Prostate gland (tissue), 2 donors: ENCODE measurements around the gene ADAT1. TPM values are rescaled to one million over a fixed set of nuclear protein-coding genes. Genes with fewer than 3 reads are reported as not detected.
A peak's percentile ranks its signal among the peaks of the same experiment; 100 is the strongest.
"Not testable (repeated sequence)": the region's sequence is repeated elsewhere in the genome, so short reads cannot be mapped to it uniquely, and the experiment has no call there.

ENCODE experiments used
- DNase-seq: peaks from one replicate; pipeline ENCODE4 v3.0.0-alpha.2; 2019; ENCODE audit warnings: low spot score
- H3K27ac ChIP-seq, 2 donors: fragments of 200-600 bp; sonication (generic); 2 replicates each; pipeline ENCODE4 v1.5.1; 2017 to 2019
- H3K27me3 ChIP-seq: fragments of 200-600 bp; sonication (generic); replicated peaks from 2 replicates; pipeline ENCODE4 v1.5.1; 2019; ENCODE audit not compliant: insufficient read depth
- H3K36me3 ChIP-seq, 2 donors: fragments of 200-600 bp; sonication (generic); 1 replicate in 1 of 2; 2 replicates in 1 of 2; pipeline versions ENCODE4 v1.5.1 to v1.8.1; 2017 to 2019
- H3K4me1 ChIP-seq: fragments of 200-600 bp; sonication (generic); replicated peaks from 2 replicates; pipeline ENCODE4 v1.5.1; 2019
- H3K4me3 ChIP-seq, 2 donors: fragments of 200-600 bp; sonication (generic); 2 replicates each; pipeline ENCODE4 v1.5.1; 2017 to 2019
- H3K9me3 ChIP-seq: fragments of 200-600 bp; sonication (generic); 2 replicates; pipeline ENCODE4 v1.5.1; 2017
- POLR2A ChIP-seq: fragments of 450-650 bp; IDR thresholded peaks from one replicate; pipeline ENCODE4 v1.6.1; 2016; ENCODE audit warnings: antibody characterized with exemption, mild to moderate bottlenecking
- POLR2AphosphoS5 ChIP-seq: sonication (generic); formaldehyde crosslinking; IDR thresholded peaks from one replicate; pipeline ENCODE4 v1.6.1; 2017; ENCODE audit warnings: antibody characterized with exemption
- WGBS: methylation state at CpG from one replicate; pipeline ENCODE4 v1.1.5; 2018; 5-methylcytosine and 5-hydroxymethylcytosine counted together
- intact Hi-C: fragments of 100-400 bp; cut with DNase I; formaldehyde crosslinking; loops from one replicate; pipeline ENCODE4 v1.14.2; 2022
- total RNA-seq, 2 donors: library from RNA; depleted of rRNA; stranded (reverse); fragments of >200 nt; gene quantifications; one replicate each; pipeline ENCODE4 v1.1.0, GENCODE V29; 2016
- TF ChIP-seq, protein P1 (sequence below), 4 experiments: fragments of 200-600 bp in 2 of 4; fragments of 450-650 bp in 2 of 4; sonication (generic) in 2 of 4; IDR thresholded peaks; 1 replicate in 3 of 4; 2 replicates in 1 of 4; pipeline ENCODE4 v1.5.1; 2016 to 2019; ENCODE audit warnings: antibody characterized with exemption in 4 of 4, mild to moderate bottlenecking in 2 of 4, moderate library complexity in 2 of 4

ADAT1 gene
- total RNA-seq, 2 donors from 2014 or later = 49.1 to 66.0 TPM

DNA sequence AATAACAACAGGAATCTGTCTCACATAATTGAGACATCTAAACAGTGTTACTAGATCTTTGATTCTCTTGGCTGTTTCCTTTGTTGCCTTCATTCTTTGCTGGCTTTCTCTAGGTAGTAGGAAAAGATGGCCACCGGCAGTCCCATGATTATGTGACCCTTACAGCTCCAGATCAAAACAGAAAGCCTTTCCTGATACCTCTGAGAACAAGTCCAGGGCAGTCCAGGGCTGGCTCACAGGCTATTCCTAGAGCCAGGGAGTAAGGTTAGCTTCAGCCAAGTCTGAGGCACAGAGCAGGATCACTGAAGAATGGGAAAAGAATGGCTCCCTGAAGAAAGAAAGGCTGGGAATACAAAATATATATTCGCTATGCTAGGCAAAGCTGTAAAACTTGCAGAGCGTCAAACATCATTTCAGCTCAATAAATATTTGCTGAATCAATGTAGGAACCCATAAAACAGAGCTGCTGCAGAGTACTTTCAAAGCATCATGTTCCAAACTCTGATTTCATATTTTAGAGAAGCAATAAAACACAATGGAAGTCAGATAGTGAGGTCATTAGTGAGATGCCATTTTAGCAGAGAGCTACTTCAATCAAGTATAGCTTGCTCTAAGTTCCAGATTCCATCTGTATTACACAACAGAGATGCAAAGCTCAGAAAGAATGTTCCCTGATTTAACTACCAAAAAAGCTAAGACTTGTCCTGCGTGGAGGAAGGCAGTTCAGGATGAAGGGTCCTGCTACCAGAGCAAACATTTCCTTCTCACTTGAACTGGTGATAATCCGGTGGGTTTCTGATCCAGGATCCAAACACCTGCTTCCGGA, 23.4 kb downstream of the ADAT1 start:
- Histone ChIP-seq H3K27me3 (no peaks in the 10 kb centered on the region), H3K27ac (peak overlapping the region; percentile 69 to 80), H3K4me1 (no peaks in the 10 kb centered on the region), H3K36me3 (no peaks in the 10 kb centered on the region), H3K4me3 (no peak overlapping the region), H3K9me3 (no peaks in the 10 kb centered on the region)
- WGBS = 59% methylated on average over 6 of the region's 6 CpGs
- peak; percentile 71 for TF ChIP-seq POLR2AphosphoS5
- TF ChIP-seq, protein P1, sequence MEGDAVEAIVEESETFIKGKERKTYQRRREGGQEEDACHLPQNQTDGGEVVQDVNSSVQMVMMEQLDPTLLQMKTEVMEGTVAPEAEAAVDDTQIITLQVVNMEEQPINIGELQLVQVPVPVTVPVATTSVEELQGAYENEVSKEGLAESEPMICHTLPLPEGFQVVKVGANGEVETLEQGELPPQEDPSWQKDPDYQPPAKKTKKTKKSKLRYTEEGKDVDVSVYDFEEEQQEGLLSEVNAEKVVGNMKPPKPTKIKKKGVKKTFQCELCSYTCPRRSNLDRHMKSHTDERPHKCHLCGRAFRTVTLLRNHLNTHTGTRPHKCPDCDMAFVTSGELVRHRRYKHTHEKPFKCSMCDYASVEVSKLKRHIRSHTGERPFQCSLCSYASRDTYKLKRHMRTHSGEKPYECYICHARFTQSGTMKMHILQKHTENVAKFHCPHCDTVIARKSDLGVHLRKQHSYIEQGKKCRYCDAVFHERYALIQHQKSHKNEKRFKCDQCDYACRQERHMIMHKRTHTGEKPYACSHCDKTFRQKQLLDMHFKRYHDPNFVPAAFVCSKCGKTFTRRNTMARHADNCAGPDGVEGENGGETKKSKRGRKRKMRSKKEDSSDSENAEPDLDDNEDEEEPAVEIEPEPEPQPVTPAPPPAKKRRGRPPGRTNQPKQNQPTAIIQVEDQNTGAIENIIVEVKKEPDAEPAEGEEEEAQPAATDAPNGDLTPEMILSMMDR (IDR thresholded peaks at IDR 0.05) = no peak
- peak; percentile 10 for DNase-seq
- intact Hi-C loops = no loop called here

DNA sequence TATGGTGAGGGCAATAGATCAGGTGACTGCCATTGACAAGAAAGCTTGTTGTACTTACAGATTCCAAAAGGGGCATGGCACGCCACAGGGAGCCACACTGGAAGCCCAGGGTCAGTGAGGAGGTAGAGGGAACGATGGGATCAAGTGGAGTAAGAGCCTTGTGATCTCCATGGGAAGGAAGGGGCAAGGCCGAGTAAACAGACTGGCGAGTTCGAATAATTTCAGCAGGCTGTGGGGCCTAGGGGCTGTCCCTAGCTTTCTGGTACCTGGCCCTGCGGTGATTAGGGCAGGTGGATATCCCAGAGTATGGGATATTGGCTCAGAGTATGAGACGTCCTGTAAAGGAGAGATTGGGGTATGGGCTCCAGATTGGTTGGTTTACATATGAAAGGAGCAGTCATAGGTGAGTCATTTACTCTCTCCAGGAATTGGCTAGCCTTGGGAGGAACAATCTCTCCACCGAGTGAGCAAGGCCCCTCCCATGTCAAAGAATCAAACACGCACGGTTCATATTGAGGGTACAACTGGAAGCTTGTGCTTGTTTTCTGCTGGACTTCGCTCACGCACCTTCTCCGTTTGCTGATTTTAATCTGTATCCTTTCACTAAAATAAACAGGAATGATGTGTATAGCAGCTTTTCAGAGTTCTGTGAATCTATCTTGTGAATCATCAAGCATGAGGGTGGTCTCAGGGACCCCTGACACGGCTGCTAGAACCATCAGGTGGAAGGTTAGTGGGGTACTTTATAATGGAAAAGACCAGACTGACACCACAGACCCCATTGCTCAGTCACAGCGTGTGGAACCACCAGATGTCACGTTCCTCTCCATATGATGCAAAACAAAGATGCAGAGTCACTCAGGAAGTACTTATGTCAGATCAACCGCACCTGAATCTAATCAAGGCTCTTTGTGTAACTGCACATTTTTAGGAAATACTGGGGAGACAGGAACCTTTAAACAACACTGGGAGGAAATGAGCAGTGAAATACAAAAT, 29.0 kb downstream of the ADAT1 start:
- TF ChIP-seq, protein P1 (IDR thresholded peaks at IDR 0.05) = no peak
- TF ChIP-seq POLR2A (no peak), POLR2AphosphoS5 (no peak)
- no peak overlapping the region for H3K27ac ChIP-seq
- no peak for DNase-seq
- WGBS = 65% methylated on average over 17 of the region's 17 CpGs
- H3K4me3 ChIP-seq = no peak overlapping the region
- intact Hi-C loops = no loop called here
- no peaks in the 10 kb centered on the region for H3K4me1 ChIP-seq
- H3K36me3 ChIP-seq = no peaks in the 10 kb centered on the region
- H3K27me3 ChIP-seq = no peaks in the 10 kb centered on the region
- no peaks in the 10 kb centered on the region for H3K9me3 ChIP-seq

DNA sequence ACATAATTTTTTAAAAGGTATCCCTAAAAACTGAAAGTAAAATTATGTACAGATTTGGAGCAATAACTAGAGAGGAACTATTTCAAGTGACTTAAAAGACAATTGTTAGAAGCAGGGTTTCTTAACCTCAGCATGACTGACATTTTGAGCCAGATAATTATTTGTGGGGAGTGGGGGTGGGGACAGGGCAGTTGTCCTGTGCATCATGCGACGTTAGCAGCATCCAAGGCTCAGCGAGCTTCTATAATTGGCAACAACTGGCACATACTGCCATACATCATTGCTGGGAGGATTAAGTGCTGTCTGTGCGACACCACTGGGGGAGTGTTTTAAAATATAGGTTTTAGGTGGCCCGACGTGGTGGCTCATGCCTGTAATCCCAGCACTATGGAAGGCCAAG, 29.8 kb downstream of the ADAT1 start:
- no peaks in the 10 kb centered on the region for H3K4me1 ChIP-seq
- H3K4me3 ChIP-seq = no peak overlapping the region
- WGBS = 88% methylated on average over 6 of the region's 6 CpGs
- H3K27me3 ChIP-seq = no peaks in the 10 kb centered on the region
- no peaks in the 10 kb centered on the region for H3K36me3 ChIP-seq
- no peak for DNase-seq
- intact Hi-C loops = no loop called here
- TF ChIP-seq, protein P1 (IDR thresholded peaks at IDR 0.05) = no peak
- no peak for TF ChIP-seq POLR2A
- no peak for TF ChIP-seq POLR2AphosphoS5
- H3K9me3 ChIP-seq = no peaks in the 10 kb centered on the region
- H3K27ac ChIP-seq = no peak overlapping the region

DNA sequence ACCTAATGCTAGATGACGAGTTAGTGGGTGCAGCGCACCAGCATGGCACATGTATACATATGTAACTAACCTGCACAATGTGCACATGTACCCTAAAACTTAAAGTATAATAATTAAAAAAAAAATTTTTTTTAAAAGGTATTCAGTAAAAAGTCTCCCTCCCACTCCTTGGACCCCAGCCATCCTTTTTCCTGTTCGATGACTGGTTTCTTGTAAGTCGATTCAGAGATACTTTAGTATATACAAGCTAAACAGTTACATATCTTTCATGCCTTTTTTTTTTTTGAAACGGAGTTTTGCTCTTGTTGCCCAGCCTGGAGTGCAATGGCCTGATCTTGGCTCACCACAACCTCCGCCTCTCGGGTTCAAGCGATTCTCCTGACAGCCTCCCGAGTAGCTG, 31.2 kb downstream of the ADAT1 start:
- H3K27me3 ChIP-seq, H3K27ac ChIP-seq, H3K4me1 ChIP-seq, H3K9me3 ChIP-seq, H3K4me3 ChIP-seq, H3K36me3 ChIP-seq, DNase-seq, intact Hi-C loops: not testable (repeated sequence)
- WGBS = 57% methylated on average over 9 of the region's 9 CpGs
